GM10266 (cell line): ENCODE results near the gene LCA5.

ENCODE experiments used
- DNase-seq: peaks from one replicate; pipeline ENCODE4 v3.0.0; 2012; ENCODE audit errors: extremely low spot score
- CTCF ChIP-seq: IDR thresholded peaks from 2 replicates; pipeline ENCODE4 v1.5.1; 2012; ENCODE audit warnings: mild to moderate bottlenecking, low read depth; ENCODE audit not compliant: control insufficient read depth, insufficient read depth; ENCODE audit errors: missing control alignments

Gene LCA5

GRCh38 chr6:79520534-79520933 is 16.7 kb downstream of the LCA5 start:
- TF ChIP-seq CTCF = no peak
- no peak for DNase-seq

GRCh38 chr6:79518842-79519241 is 18.4 kb downstream of the LCA5 start:
- no peak for TF ChIP-seq CTCF
- DNase-seq = no peak

- no peak for TF ChIP-seq CTCF
- no peak for DNase-seq
These were observed 21.8 kb downstream of the LCA5 start for GRCh38 chr6:79515436-79515835.

- no peak for TF ChIP-seq CTCF
- no peak for DNase-seq
These were observed 24.1 kb downstream of the LCA5 start for GRCh38 chr6:79513111-79513510.

GRCh38 chr6:79512014-79512413 is 25.2 kb downstream of the LCA5 start:
- no peak for TF ChIP-seq CTCF
- no peak for DNase-seq

GRCh38 chr6:79510707-79511106 is 26.5 kb downstream of the LCA5 start:
- no peak for TF ChIP-seq CTCF
- DNase-seq = no peak

- no peak for DNase-seq
- TF ChIP-seq CTCF = no peak
These were observed 31.0 kb downstream of the LCA5 start for GRCh38 chr6:79506251-79506650.
